ENCODE measurements around the gene HBE1.

Gene HBE1

GRCh38 chr11:5232176-5232575 is 37.6 kb downstream of the HBE1 start:
- no peak for DNase-seq

- DNase-seq: no peak
Observed at GRCh38 chr11:5231111-5231510, 38.6 kb downstream of the HBE1 start.

- DNase-seq: no peak
Observed at GRCh38 chr11:5230266-5230665, 39.5 kb downstream of the HBE1 start.

- DNase-seq: no peak
Observed at GRCh38 chr11:5229796-5230195, 39.9 kb downstream of the HBE1 start.

GRCh38 chr11:5229356-5229755 is 40.4 kb downstream of the HBE1 start:
- DNase-seq: no peak

- no peak for DNase-seq
Observed at GRCh38 chr11:5228124-5228523, 41.6 kb downstream of the HBE1 start.

GRCh38 chr11:5227681-5228080 is 42.1 kb downstream of the HBE1 start:
- DNase-seq: no peak

GRCh38 chr11:5226732-5227310 is 42.9 kb downstream of the HBE1 start, which contains the start of gene HBB:
TSS of gene HBB (minus strand) at chr11:5227071. CDS start at chr11:5227021, 50 bp downstream.
- DNase-seq: no peak

GRCh38 chr11:5225480-5225871 is 44.3 kb downstream of the HBE1 start:
- DNase-seq: no peak

- DNase-seq: no peak
Observed at GRCh38 chr11:5224538-5225479, 44.9 kb downstream of the HBE1 start.

GRCh38 chr11:5223686-5224085 is 46.1 kb downstream of the HBE1 start:
- DNase-seq: no peak

GRCh38 chr11:5223146-5223545 is 46.6 kb downstream of the HBE1 start:
- DNase-seq: no peak
